Left ventricle myocardium inferior (tissue), 1 donor: ENCODE results near the gene TTC13. TPM values are rescaled to one million over a fixed set of nuclear protein-coding genes. Genes with fewer than 3 reads are reported as not detected.

Experiments
- DNase-seq: peaks from one replicate; pipeline ENCODE4 v3.0.0-alpha.2; 2020
- H3K27ac ChIP-seq: fragments of 200-600 bp; replicated peaks from 2 replicates; pipeline ENCODE4 v1.8.0; 2021
- H3K27me3 ChIP-seq: fragments of 200-600 bp; 2 replicates; pipeline ENCODE4 v1.8.0; 2021; ENCODE audit warnings: low read depth
- H3K36me3 ChIP-seq: fragments of 200-600 bp; 2 replicates; pipeline ENCODE4 v1.8.0; 2021
- H3K4me1 ChIP-seq: fragments of 200-600 bp; 2 replicates; pipeline ENCODE4 v1.8.0; 2021
- H3K4me3 ChIP-seq: fragments of 200-600 bp; 2 replicates; pipeline ENCODE4 v1.8.0; 2021; ENCODE audit warnings: mild to moderate bottlenecking, moderate library complexity
- H3K9me3 ChIP-seq: fragments of 200-600 bp; replicated peaks from 2 replicates; pipeline ENCODE4 v1.8.0; 2021
- intact Hi-C: fragments of 100-400 bp; cut with micrococcal nuclease; formaldehyde crosslinking; loops from one replicate; pipeline ENCODE4 v1.11.0; 2022
- total RNA-seq: library from RNA; stranded (reverse); fragmentation: NEBNext Ultra II Directional; extraction: Animal tissue kit (Norgen Biotek cat#: 25700); gene quantifications from one replicate; pipeline ENCODE4 v1.2.1, GENCODE V29; 2021
- TF ChIP-seq, protein P1 (sequence below): fragments of 200-600 bp; IDR thresholded peaks from 2 replicates; pipeline ENCODE4 v1.8.0; 2021; ENCODE audit warnings: antibody characterized with exemption, mild to moderate bottlenecking, borderline replicate concordance
- donor health status: DM: no; HTN: yes; CAD: no; lungs with severe emphysema.

The TTC13 gene
- total RNA-seq, 1 donor from 2014 or later = 6.7 TPM

DNA sequence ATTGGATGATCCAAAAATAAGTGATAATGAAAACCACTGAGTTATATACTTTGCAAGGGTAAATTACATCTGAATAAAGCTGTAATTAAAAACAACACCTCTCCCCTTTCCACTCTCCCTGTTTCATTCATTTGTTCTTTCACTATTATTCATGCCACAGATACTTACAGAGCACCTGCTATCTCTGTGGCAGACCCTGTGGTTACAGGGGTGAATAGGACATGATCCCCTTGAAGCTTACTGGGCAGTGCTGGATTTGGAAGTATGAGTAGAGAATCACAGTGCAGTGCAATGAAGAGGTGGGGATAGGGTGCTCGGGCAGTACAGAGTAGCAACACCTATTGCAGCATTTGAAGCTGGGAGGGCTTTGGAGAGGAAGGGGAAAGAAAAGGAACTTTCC is 22.0 kb upstream of the TTC13 start:
- TF ChIP-seq, protein P1, sequence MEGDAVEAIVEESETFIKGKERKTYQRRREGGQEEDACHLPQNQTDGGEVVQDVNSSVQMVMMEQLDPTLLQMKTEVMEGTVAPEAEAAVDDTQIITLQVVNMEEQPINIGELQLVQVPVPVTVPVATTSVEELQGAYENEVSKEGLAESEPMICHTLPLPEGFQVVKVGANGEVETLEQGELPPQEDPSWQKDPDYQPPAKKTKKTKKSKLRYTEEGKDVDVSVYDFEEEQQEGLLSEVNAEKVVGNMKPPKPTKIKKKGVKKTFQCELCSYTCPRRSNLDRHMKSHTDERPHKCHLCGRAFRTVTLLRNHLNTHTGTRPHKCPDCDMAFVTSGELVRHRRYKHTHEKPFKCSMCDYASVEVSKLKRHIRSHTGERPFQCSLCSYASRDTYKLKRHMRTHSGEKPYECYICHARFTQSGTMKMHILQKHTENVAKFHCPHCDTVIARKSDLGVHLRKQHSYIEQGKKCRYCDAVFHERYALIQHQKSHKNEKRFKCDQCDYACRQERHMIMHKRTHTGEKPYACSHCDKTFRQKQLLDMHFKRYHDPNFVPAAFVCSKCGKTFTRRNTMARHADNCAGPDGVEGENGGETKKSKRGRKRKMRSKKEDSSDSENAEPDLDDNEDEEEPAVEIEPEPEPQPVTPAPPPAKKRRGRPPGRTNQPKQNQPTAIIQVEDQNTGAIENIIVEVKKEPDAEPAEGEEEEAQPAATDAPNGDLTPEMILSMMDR = no peak
- no peak overlapping the region for H3K27ac ChIP-seq
- peaks cover 72% of the 10 kb centered on the region for H3K36me3 ChIP-seq

GRCh38 chr1:231000201-231000600 is 21.5 kb upstream of the TTC13 start:
- H3K4me3 ChIP-seq = no peak overlapping the region
- H3K9me3 ChIP-seq = peaks cover 24% of the 10 kb centered on the region
- H3K36me3 ChIP-seq = peaks cover 73% of the 10 kb centered on the region
- intact Hi-C loops = no loop called here
- DNase-seq = no peak
- H3K27me3 ChIP-seq = no peaks in the 10 kb centered on the region
- no peaks in the 10 kb centered on the region for H3K4me1 ChIP-seq
- no peak overlapping the region for H3K27ac ChIP-seq
- TF ChIP-seq, protein P1 = no peak

More for the DNA sequence above, 22.0 kb upstream of the TTC13 start:
- Histone ChIP-seq H3K4me3 (no peak overlapping the region), H3K27me3 (no peaks in the 10 kb centered on the region), H3K4me1 (no peaks in the 10 kb centered on the region), H3K9me3 (peaks cover 26% of the 10 kb centered on the region)
- no peak for DNase-seq
- intact Hi-C loops = no loop called here

DNA sequence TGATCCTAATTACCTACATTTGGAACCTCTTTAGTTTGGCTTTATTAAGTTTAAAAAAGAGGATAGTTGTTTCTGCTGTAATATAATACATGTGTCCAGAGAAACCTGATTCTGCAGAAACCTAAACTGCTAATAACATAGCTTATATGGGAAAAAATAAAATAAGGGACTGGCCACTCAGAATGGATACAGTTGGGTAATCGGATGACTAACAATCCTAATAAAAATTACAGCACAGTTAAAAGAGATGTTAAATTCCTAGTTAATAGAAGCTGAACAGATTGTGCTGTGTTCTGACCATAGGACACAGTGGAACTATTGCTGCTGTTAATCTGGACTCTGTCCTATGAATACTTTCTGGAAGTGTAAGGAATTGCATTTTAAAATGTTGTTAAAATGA is 16.2 kb upstream of the TTC13 start:
- Histone ChIP-seq H3K4me3 (no peak overlapping the region), H3K27ac (no peak overlapping the region), H3K4me1 (no peaks in the 10 kb centered on the region), H3K36me3 (peaks cover 75% of the 10 kb centered on the region), H3K9me3 (no peaks in the 10 kb centered on the region), H3K27me3 (no peaks in the 10 kb centered on the region)
- TF ChIP-seq, protein P1 = no peak
- DNase-seq = no peak
- intact Hi-C loops = no loop called here

DNA sequence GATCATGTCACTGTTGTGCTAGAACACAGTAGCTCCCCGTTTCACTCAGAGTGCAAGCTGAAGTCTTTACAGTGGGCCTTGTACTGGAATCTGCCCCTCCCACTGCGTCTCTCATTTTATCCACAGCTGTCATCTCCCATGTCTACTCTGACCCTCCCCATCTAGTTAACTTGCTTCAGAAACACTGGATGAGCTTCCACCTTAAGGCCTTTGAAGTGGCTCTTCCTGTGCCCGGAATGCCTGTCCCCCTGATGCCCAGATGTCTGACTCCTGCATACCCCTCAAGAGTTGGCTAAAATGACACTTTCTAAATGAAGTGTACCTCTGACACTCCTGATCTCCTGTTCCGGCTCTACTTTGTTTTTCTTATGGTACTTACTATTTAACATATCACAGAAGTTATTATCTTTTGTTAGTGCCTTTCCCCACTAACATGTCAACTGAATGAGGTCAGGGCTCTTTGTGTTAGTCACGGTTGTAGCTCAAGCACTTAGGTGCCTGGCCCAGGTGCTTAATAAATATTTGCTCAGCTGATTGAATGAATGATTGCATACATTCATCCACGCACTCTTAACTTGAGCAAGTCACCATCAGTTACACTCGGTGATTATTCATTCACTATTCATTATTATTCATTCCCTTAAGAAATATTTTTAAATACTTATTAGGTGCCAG is 13.6 kb upstream of the TTC13 start:
- TF ChIP-seq, protein P1 = no peak
- Histone ChIP-seq H3K36me3 (peaks cover 58% of the 10 kb centered on the region), H3K27me3 (no peaks in the 10 kb centered on the region), H3K9me3 (no peaks in the 10 kb centered on the region), H3K4me3 (no peak overlapping the region), H3K4me1 (no peaks in the 10 kb centered on the region), H3K27ac (no peak overlapping the region)
- intact Hi-C loops = no loop called here
- DNase-seq = no peak

DNA sequence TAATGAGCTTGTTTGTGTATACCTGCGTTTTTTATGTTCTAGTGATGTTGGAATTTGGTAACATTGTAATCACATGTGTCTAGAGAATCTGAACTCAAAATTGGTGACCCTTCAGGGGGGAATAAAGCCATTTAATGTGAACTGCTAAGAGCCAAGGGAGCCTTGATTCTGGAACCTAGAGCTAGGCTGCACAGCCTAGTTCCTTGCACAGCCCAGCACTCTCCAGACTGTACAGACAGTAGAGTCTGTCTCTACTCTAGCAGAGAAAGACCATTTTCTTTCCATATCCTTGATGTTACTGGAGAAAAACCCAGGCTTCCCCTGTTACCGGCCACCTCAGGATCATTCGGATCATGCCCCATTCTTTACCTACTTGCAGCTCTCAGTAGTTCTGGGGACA is 8.8 kb upstream of the TTC13 start:
- no peaks in the 10 kb centered on the region for H3K27me3 ChIP-seq
- H3K27ac ChIP-seq = no peak overlapping the region
- TF ChIP-seq, protein P1 = no peak
- intact Hi-C loops = no loop called here
- H3K4me3 ChIP-seq = no peak overlapping the region
- H3K9me3 ChIP-seq = no peaks in the 10 kb centered on the region
- H3K36me3 ChIP-seq = peaks cover 34% of the 10 kb centered on the region
- H3K4me1 ChIP-seq = no peaks in the 10 kb centered on the region
- DNase-seq = no peak
